GM23338 (cell line): ENCODE data around the gene FUCA1. TPM values are rescaled to one million over a fixed set of nuclear protein-coding genes. Genes with fewer than 3 reads are reported as not detected.

ENCODE experiments used
- ATAC-seq: fragments of 200-7000 bp; cut with Tn5 transposase; 3 replicates; pipeline ENCODE4 v1.9.1; 2020
- DNase-seq: peaks from one replicate; pipeline ENCODE4 v3.0.0-alpha.2; 2015; ENCODE audit warnings: low spot score
- H2AFZ ChIP-seq: fragments of 200-600 bp; sonication (generic); 2 replicates; pipeline ENCODE4 v1.8.0; 2016; ENCODE audit warnings: antibody characterized with exemption, mild to moderate bottlenecking, moderate library complexity
- H3F3A ChIP-seq: fragments of 200-600 bp; sonication (generic); replicated peaks from 2 replicates; pipeline ENCODE4 v1.8.0; 2017; ENCODE audit warnings: antibody characterized with exemption, mixed run types, low read depth
- H3K27ac ChIP-seq: fragments of 200-600 bp; sonication (generic); 2 replicates; pipeline ENCODE4 v1.6.1; 2016; ENCODE audit warnings: low read depth
- H3K27me3 ChIP-seq: fragments of 200-600 bp; sonication (generic); 2 replicates; pipeline ENCODE4 v1.8.0; 2016; ENCODE audit warnings: mild to moderate bottlenecking, mixed run types, moderate library complexity; ENCODE audit not compliant: insufficient read depth
- H3K36me3 ChIP-seq: fragments of 200-600 bp; sonication (generic); 2 replicates; pipeline ENCODE4 v1.8.0; 2016; ENCODE audit warnings: mild to moderate bottlenecking; ENCODE audit not compliant: insufficient read depth
- H3K4me1 ChIP-seq: fragments of 200-600 bp; sonication (generic); 2 replicates; pipeline ENCODE4 v1.8.0; 2016; ENCODE audit warnings: mild to moderate bottlenecking, moderate library complexity; ENCODE audit not compliant: insufficient read depth
- H3K4me2 ChIP-seq: fragments of 200-600 bp; sonication (generic); 2 replicates; pipeline ENCODE4 v1.7.1; 2017; ENCODE audit warnings: mixed run types
- H3K4me3 ChIP-seq: fragments of 200-600 bp; sonication (generic); 2 replicates; pipeline ENCODE4 v1.6.1; 2016; ENCODE audit warnings: mixed run types
- H3K79me2 ChIP-seq: fragments of 200-600 bp; sonication (generic); replicated peaks from 2 replicates; pipeline ENCODE4 v1.8.0; 2017; ENCODE audit warnings: mild to moderate bottlenecking; ENCODE audit not compliant: insufficient read depth
- H3K9me2 ChIP-seq: fragments of 200-600 bp; sonication (generic); 2 replicates; pipeline ENCODE4 v1.8.0; 2017; ENCODE audit not compliant: insufficient read depth
- H4K20me1 ChIP-seq: fragments of 200-600 bp; sonication (generic); replicated peaks from 2 replicates; pipeline ENCODE4 v1.8.0; 2017; ENCODE audit warnings: mild to moderate bottlenecking; ENCODE audit not compliant: insufficient read depth
- H3K27ac Mint-ChIP-seq: 2 replicates; pipeline ENCODE4 v1.8.0; 2020; ENCODE audit warnings: inconsistent platforms, mild to moderate bottlenecking, moderate library complexity, mixed read lengths
- H3K27me3 Mint-ChIP-seq: 3 replicates; pipeline ENCODE4 v1.8.0; 2022; ENCODE audit warnings: low read depth, mild to moderate bottlenecking, moderate library complexity, mixed read lengths, inconsistent platforms; ENCODE audit not compliant: insufficient read depth, poor library complexity
- H3K36me3 Mint-ChIP-seq: 3 replicates; pipeline ENCODE4 v1.8.0; 2021; ENCODE audit warnings: low read depth, mild to moderate bottlenecking, inconsistent platforms, moderate library complexity, mixed read lengths
- H3K4me1 Mint-ChIP-seq: 3 replicates; pipeline ENCODE4 v1.8.0; 2020; ENCODE audit warnings: mild to moderate bottlenecking, inconsistent platforms, mixed read lengths
- H3K4me3 Mint-ChIP-seq: 3 replicates; pipeline ENCODE4 v1.8.0; 2021; ENCODE audit warnings: moderate library complexity, mild to moderate bottlenecking, inconsistent platforms, mixed read lengths
- H3K9me3 Mint-ChIP-seq: 3 replicates; pipeline ENCODE4 v1.8.0; 2020; ENCODE audit warnings: moderate library complexity, mild to moderate bottlenecking, inconsistent platforms, mixed read lengths
- POLR2AphosphoS5 ChIP-seq: IDR thresholded peaks from 2 replicates; pipeline ENCODE4 v1.6.1; 2016; ENCODE audit warnings: antibody characterized with exemption, low read depth
- STAT1 ChIP-seq: IDR thresholded peaks from one replicate; pipeline ENCODE4 v1.6.1; 2016; ENCODE audit warnings: antibody characterized with exemption; ENCODE audit not compliant: unreplicated experiment
- ZNF114 ChIP-seq: fragments of 250-450 bp; sonication (Bioruptor Pico); IDR thresholded peaks from 2 replicates; pipeline ENCODE4 v1.5.0; 2020; ENCODE audit warnings: mild to moderate bottlenecking, moderate library complexity
- ZNF331 ChIP-seq: fragments of 250-450 bp; sonication (Bioruptor Pico); IDR thresholded peaks from 2 replicates; pipeline ENCODE4 v1.5.0; 2020; ENCODE audit warnings: low read depth, mild to moderate bottlenecking, moderate library complexity
- ZNF462 ChIP-seq: fragments of 250-450 bp; sonication (Bioruptor Pico); IDR thresholded peaks from 2 replicates; pipeline ENCODE4 v1.5.0; 2020; ENCODE audit warnings: mild to moderate bottlenecking, moderate library complexity
- polyA plus RNA-seq: library from polyadenylated mRNA; unstranded; fragments of >200 nt; fragmentation: Nextera tagmentation; extraction: Ambion mirVana; gene quantifications from 2 replicates; pipeline ENCODE4 v1.2.1, GENCODE V29; 2016
- total RNA-seq: library from RNA; depleted of rRNA; stranded (reverse); fragments of >200 nt; shearing (Covaris generic); gene quantifications from 2 replicates; pipeline ENCODE4 v1.2.3, GENCODE V29; 2014
- TF ChIP-seq, protein P1 (sequence below): IDR thresholded peaks from 2 replicates; pipeline ENCODE4 v1.6.1; 2016; ENCODE audit warnings: antibody characterized with exemption
- TF ChIP-seq, protein P2 (sequence below): IDR thresholded peaks from one replicate; pipeline ENCODE4 v1.6.1; 2018; ENCODE audit warnings: antibody characterized with exemption; ENCODE audit not compliant: unreplicated experiment

FUCA1 gene
- total and polyA plus RNA-seq, 2 experiments from 2014 or later: 4.4 to 8.5 TPM

GRCh38 chr1:23906731-23907130 lies 38.6 kb upstream of the FUCA1 start:
- peaks cover 23% of the 10 kb centered on the region for H3K4me1 Mint-ChIP-seq
- Histone ChIP-seq H2AFZ (no peak overlapping the region), H4K20me1 (no peaks in the 10 kb centered on the region), H3F3A (peaks cover 3% of the 10 kb centered on the region; the same call in 1 of the 2 replicates), H3K79me2 (no peaks in the 10 kb centered on the region), H3K27ac (no peak overlapping the region), H3K4me1 (peaks cover 20% of the 10 kb centered on the region), H3K4me3 (no peak overlapping the region), H3K9me2 (no peaks in the 10 kb centered on the region), H3K36me3 (no peaks in the 10 kb centered on the region), H3K27me3 (peaks cover 34% of the 10 kb centered on the region), H3K4me2 (no peak overlapping the region)
- H3K36me3 Mint-ChIP-seq: no peaks in the 10 kb centered on the region; the same call in 2 of the 3 replicates
- ATAC-seq: no peak
- DNase-seq: no peak
- no peaks in the 10 kb centered on the region for H3K9me3 Mint-ChIP-seq
- no peak overlapping the region for H3K4me3 Mint-ChIP-seq
- H3K27me3 Mint-ChIP-seq: peaks cover 31% of the 10 kb centered on the region
- TF ChIP-seq STAT1: no peak
- TF ChIP-seq, protein P1, sequence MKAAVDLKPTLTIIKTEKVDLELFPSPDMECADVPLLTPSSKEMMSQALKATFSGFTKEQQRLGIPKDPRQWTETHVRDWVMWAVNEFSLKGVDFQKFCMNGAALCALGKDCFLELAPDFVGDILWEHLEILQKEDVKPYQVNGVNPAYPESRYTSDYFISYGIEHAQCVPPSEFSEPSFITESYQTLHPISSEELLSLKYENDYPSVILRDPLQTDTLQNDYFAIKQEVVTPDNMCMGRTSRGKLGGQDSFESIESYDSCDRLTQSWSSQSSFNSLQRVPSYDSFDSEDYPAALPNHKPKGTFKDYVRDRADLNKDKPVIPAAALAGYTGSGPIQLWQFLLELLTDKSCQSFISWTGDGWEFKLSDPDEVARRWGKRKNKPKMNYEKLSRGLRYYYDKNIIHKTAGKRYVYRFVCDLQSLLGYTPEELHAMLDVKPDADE: no peak
- TF ChIP-seq ZNF331 (CRISPR knock-in tag): no peak
- TF ChIP-seq ZNF114 (CRISPR knock-in tag): no peak
- TF ChIP-seq ZNF462 (CRISPR knock-in tag): no peak
- TF ChIP-seq POLR2AphosphoS5: no peak
- TF ChIP-seq, protein P2, sequence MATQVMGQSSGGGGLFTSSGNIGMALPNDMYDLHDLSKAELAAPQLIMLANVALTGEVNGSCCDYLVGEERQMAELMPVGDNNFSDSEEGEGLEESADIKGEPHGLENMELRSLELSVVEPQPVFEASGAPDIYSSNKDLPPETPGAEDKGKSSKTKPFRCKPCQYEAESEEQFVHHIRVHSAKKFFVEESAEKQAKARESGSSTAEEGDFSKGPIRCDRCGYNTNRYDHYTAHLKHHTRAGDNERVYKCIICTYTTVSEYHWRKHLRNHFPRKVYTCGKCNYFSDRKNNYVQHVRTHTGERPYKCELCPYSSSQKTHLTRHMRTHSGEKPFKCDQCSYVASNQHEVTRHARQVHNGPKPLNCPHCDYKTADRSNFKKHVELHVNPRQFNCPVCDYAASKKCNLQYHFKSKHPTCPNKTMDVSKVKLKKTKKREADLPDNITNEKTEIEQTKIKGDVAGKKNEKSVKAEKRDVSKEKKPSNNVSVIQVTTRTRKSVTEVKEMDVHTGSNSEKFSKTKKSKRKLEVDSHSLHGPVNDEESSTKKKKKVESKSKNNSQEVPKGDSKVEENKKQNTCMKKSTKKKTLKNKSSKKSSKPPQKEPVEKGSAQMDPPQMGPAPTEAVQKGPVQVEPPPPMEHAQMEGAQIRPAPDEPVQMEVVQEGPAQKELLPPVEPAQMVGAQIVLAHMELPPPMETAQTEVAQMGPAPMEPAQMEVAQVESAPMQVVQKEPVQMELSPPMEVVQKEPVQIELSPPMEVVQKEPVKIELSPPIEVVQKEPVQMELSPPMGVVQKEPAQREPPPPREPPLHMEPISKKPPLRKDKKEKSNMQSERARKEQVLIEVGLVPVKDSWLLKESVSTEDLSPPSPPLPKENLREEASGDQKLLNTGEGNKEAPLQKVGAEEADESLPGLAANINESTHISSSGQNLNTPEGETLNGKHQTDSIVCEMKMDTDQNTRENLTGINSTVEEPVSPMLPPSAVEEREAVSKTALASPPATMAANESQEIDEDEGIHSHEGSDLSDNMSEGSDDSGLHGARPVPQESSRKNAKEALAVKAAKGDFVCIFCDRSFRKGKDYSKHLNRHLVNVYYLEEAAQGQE: no peak
- H3K27ac Mint-ChIP-seq: no peak overlapping the region
